MCF 10A (cell line): ENCODE measurements around the gene DEFB113. TPM values are rescaled to one million over a fixed set of nuclear protein-coding genes. Genes with fewer than 3 reads are reported as not detected.

Experiments
- BruUV-seq: library from RNA; stranded (reverse); fragments of 400-500 nt; replicated peaks from 2 replicates; lab custom pipeline; 2021; lab: Mats Ljungman, UMichigan
- CTCF ChIA-PET: fragments of 300-600 bp; sonication (Branson Sonifier 250); formaldehyde crosslinking; extraction: SDS; loops from one replicate; lab custom pipeline; 2021; ENCODE audit warnings: antibody characterized with exemption, inconsistent platforms; lab: Yijun Ruan, JAX
- POLR2A ChIA-PET: fragments of 300-600, 350-650 bp; sonication (Branson Sonifier 250); formaldehyde crosslinking; extraction: SDS; loops from one replicate; lab custom pipeline; 2020; ENCODE audit warnings: antibody characterized with exemption, inconsistent platforms; lab: Yijun Ruan, JAX
- DNase-seq: peaks from one replicate; pipeline ENCODE4 v3.0.0-alpha.2; 2018; ENCODE audit not compliant: unreplicated experiment
- H3K27ac Mint-ChIP-seq: one replicate; pipeline ENCODE4 v1.8.0; 2022; ENCODE audit warnings: mild to moderate bottlenecking, low read depth, mixed read lengths; ENCODE audit not compliant: unreplicated experiment
- H3K27me3 Mint-ChIP-seq: one replicate; pipeline ENCODE4 v1.8.0; 2022; ENCODE audit warnings: mixed read lengths; ENCODE audit not compliant: insufficient read depth, unreplicated experiment
- H3K36me3 Mint-ChIP-seq: one replicate; pipeline ENCODE4 v1.8.0; 2022; ENCODE audit warnings: mild to moderate bottlenecking, moderate library complexity, mixed read lengths; ENCODE audit not compliant: insufficient read depth, unreplicated experiment
- H3K4me1 Mint-ChIP-seq: one replicate; pipeline ENCODE4 v1.8.0; 2022; ENCODE audit warnings: mixed read lengths; ENCODE audit not compliant: insufficient read depth, unreplicated experiment
- H3K4me3 Mint-ChIP-seq: one replicate; pipeline ENCODE4 v1.8.0; 2022; ENCODE audit warnings: mild to moderate bottlenecking, moderate library complexity, mixed read lengths; ENCODE audit not compliant: unreplicated experiment
- H3K9me3 Mint-ChIP-seq: one replicate; pipeline ENCODE4 v1.8.0; 2022; ENCODE audit warnings: mixed read lengths; ENCODE audit not compliant: unreplicated experiment
- CTCF ChIP-seq: fragments of 200-600 bp; IDR thresholded peaks from one replicate; pipeline ENCODE4 v1.8.0; 2022; ENCODE audit warnings: antibody characterized with exemption, mild to moderate bottlenecking; ENCODE audit not compliant: unreplicated experiment
- intact Hi-C: fragments of 100-400 bp; cut with micrococcal nuclease; formaldehyde crosslinking; loops from 2 replicates; pipeline ENCODE4 v1.14.1; 2022
- total RNA-seq: library from RNA; stranded (reverse); gene quantifications from 2 replicates; pipeline ENCODE4 v1.2.3, GENCODE V29; 2022

Gene DEFB113
- total RNA-seq, 1 experiment from 2014 or later, result not detected

- POLR2A ChIA-PET, result no interaction called here
- intact Hi-C loops, result no loop called here
- H3K27ac Mint-ChIP-seq, result no peak overlapping the region
- CTCF ChIA-PET, result no interaction called here
- H3K4me1 Mint-ChIP-seq, result no peaks in the 10 kb centered on the region
- H3K36me3 Mint-ChIP-seq, result no peaks in the 10 kb centered on the region
- TF ChIP-seq CTCF, result no peak
- H3K9me3 Mint-ChIP-seq, result no peaks in the 10 kb centered on the region
- no peak overlapping the region for H3K4me3 Mint-ChIP-seq
- BruUV-seq, result no TSS peak
- DNase-seq, result no peak
- H3K27me3 Mint-ChIP-seq, result no peaks in the 10 kb centered on the region
Observed at GRCh38 chr6:49919935-49920644, 49.3 kb downstream of the DEFB113 start.

- Mint-ChIP-seq H3K9me3 (no peaks in the 10 kb centered on the region), H3K27ac (no peak overlapping the region), H3K4me3 (no peak overlapping the region), H3K36me3 (no peaks in the 10 kb centered on the region), H3K4me1 (no peaks in the 10 kb centered on the region), H3K27me3 (no peaks in the 10 kb centered on the region)
- TF ChIP-seq CTCF, result no peak
- POLR2A ChIA-PET, result no interaction called here
- DNase-seq, result no peak
- intact Hi-C loops, result no loop called here
- no TSS peak for BruUV-seq
- CTCF ChIA-PET, result interaction anchor here (0.5 to 0.6 kb wide), 2 partner anchors 9 to 174 kb away, joined by 3 read pairs; no protein-coding TSS in a partner anchor
Observed at GRCh38 chr6:49919261-49919660, 50.2 kb downstream of the DEFB113 start.

GRCh38 chr6:49918787-49919186 lies 50.6 kb downstream of the DEFB113 start:
- intact Hi-C loops, result no loop called here
- TF ChIP-seq CTCF, result no peak
- Mint-ChIP-seq H3K36me3 (no peaks in the 10 kb centered on the region), H3K27me3 (no peaks in the 10 kb centered on the region), H3K4me1 (no peaks in the 10 kb centered on the region), H3K4me3 (no peak overlapping the region), H3K27ac (no peak overlapping the region), H3K9me3 (no peaks in the 10 kb centered on the region)
- ChIA-PET CTCF (interaction anchor here (0.5 to 0.6 kb wide), 2 partner anchors 8 to 173 kb away, joined by 3 read pairs; no protein-coding TSS in a partner anchor), POLR2A (interaction anchor here (0.6 kb wide), 1 partner anchor 1855 kb away, joined by 3 read pairs; no protein-coding TSS in a partner anchor)
- no peak for DNase-seq
- BruUV-seq, result no TSS peak

Other genes starting within 250 kb of the DEFB113 start
- not detected in 2 replicates for gene CRISP3, start 225.2 kb downstream of the DEFB113 start, total RNA-seq
- gene PGK2, start 182.3 kb downstream of the DEFB113 start, total RNA-seq, result not detected in 2 replicates
- not detected in 2 replicates for gene CRISP1, start 103.1 kb downstream of the DEFB113 start, total RNA-seq
- gene DEFB114, start 5.5 kb downstream of the DEFB113 start, total RNA-seq, result not detected in 2 replicates
- not detected in 2 replicates for gene DEFB110, start 52.4 kb upstream of the DEFB113 start, total RNA-seq
- gene DEFB112, start 80.3 kb upstream of the DEFB113 start, total RNA-seq, result not detected in 2 replicates